ENCODE measurements around the gene ELFN2. TPM values are rescaled to one million over a fixed set of nuclear protein-coding genes. Genes with fewer than 3 reads are reported as not detected.
A peak's percentile ranks its signal among the peaks of the same experiment; 100 is the strongest.
"Not testable (repeated sequence)": the region's sequence is repeated elsewhere in the genome, so short reads cannot be mapped to it uniquely, and the experiment has no call there.

Gene ELFN2
- 0.05 and 0.21 TPM in 2 replicates for total RNA-seq
- 0.09 TPM for polyA plus RNA-seq (2012)

GRCh38 chr22:37427135-37427710 lies at the start of gene ELFN2:
TSS of gene ELFN2 (minus strand) at chr22:37427479. CDS start at chr22:37375534, 51,945 bp downstream.
- no peak for DNase-seq (ENCODE audit: low read depth)

DNA sequence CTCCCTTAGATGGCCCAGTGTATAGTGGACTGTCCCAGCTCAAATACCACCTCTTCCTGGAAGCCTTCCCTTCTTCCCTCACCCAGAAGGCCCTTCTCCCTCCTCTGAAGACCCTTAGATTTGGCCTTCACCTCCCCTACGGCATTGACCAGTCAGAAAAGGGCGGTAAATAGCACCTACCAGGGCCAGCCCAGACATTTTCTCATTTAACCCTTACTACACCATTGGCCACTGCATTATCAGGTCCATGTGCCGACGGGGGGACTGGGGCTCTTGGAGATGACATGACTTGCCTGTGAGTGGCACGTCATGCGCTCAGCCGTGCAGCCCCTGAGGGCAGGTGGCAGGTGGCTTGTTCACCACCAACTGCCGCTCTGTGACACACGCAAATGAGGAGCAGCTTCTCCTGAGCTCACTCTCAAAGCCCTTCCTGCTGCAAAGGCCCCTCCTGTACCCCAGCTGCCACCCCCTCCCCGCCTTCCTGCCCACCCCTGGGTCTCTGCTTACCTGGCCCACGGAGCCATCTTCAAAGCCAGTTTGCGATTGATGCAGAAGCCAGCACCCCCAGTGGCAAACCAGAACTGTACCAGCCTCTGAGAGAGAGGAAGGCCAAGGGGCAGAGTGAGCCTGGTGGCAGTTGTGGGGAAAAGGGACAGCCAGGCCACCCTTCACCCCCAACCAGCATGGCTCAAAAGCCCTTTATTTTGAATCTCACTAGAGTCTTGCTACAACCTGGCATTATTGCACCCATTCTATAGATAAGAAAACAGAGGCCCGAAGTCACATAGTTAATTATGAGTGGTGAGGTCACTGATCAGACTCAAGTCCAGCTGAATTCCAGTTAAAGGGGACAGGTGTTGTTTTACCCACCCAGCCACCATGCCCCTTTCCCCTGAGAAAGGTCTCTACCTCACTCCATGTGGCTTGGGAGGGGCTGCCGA lies 49.4 kb upstream of the ELFN2 start:
- DNase-seq (ENCODE audit: low read depth) = no peak

DNA sequence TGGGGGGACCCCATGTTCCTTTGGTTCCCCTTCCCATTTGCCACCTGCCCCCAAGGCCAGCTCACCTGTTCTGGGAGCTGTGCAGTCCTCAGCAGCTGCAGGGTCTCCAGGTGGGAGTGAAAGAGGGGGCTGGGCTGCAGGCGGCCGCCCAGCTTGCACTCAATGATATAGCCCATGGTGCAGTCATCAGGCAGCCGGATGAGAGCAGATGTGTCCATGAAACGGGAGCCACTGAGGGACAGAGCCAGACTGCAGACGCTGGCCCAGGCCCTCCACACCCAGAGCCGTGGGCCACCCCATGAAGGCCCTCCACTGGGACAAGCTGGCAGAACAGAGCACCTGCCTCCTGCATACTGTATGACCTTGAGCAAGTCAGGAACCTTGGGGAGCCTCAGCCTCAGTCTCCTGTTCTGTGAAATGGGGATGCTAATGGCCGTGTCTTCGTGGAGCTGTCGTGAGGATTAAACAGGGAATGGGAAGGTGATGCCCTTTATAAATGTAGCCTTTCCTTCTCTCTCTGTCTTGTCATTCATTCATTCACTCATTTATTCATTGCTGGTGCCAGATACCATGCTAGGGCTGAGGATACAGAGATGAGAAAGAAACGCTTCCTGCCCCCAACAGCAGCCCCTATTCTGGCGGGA lies 47.3 kb upstream of the ELFN2 start:
- no peak for DNase-seq (ENCODE audit: low read depth)

DNA sequence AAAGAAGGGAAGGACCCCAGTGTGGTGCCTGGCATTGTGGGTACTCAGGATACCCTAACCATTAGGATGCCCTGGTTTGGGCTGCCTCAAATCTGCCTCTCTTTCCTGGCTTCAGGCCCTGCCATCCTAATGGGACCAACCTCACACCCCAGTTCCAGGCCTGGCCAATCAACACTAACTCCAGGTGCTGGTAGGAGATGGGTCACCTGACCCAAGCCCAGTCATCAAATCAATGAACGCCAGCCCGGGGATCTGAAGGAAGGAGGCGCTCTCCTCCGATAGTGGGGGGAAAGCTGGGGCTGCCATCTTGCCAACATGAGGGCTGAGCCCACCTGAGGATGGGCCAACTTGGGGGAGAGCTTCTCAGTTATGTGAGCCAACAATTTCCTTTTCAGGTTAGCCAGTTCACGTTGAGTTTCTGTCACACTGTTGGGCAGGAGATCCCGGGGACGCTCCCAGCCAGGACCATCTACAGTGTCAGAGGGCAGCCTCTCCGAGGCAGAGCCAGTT lies 46.2 kb upstream of the ELFN2 start:
- no peak for DNase-seq (ENCODE audit: low read depth)

DNA sequence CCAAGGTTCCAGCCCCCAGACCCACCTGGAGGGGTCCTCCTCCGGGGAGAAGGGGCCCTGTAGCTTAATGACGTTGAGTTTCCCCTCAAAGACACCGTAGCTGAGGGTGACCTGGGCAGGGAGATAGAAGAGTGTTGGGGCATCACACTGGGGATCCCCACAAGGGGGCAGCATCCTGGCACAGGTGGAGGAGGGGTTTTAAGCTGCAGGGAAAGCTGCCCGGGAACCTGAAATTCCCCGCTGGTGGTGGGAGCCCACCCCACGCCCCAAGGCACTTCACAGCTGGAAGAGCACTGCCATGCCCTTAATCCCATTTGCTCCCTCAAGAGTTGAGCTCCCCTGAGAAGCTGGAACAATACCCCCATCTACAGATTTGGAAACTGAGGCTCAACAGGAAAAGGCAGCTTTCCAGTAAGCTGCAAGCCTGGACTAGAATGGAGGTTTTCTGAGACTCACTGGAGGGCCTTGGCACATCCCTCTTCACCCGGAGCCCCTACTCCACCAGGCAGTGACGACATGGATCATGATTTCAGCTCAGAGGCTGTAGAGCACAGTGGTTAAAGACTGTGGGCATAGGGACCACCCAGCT lies 45.2 kb upstream of the ELFN2 start:
- peak; percentile 38 for DNase-seq (ENCODE audit: low read depth)

DNA sequence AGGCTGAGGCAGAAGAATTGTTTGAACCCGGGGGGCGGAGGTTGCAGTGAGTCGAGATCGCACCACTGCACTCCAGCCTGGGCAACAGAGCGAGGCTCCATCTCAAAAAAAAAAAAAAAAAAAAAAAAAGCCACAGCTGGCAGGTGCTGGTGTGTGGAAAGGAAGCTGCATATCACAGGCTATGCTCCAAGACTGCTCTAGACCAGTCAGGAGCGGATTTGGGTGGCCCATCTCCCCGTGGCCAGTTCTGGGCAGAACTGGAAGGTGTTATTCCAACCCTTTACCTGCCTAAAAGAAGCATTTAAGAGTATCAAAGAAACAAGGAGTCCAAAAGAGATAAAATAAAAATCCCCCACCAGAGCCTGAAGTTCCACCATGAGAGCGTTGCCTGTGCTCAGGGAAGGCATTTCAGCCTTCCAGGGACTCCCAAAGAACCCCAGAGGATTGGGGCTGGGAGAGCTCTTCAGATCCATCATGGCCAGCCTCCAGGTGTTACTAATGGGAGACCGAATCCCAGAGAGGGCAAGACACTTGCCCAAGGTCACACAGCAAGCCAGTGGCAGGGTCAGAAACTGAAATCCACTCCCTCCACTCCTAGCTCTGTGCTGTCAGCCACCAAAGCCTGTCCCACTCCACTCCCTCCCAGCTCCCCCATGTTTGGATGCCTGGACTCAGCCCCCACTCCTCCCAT lies 44.6 kb upstream of the ELFN2 start:
- no peak for DNase-seq (ENCODE audit: low read depth)

DNA sequence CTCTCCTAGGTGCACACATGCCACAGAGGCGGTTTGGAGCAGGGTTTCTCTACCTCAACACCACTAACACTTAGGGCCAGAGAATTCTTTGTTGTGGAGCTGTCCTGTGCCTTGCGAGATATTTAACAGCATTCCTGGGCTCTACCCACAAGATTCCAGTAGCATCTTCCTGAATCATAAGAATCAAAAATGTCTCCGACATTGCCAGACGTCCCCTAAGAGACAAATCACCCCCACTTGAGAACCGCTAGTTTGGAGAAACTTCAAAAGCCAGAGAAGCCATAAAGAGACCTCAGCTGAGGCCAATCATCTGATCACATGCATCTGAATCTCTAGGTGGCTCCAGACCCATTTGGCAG lies 42.8 kb upstream of the ELFN2 start:
- no peak for DNase-seq (ENCODE audit: low read depth)

GRCh38 chr22:37469416-37470086 lies 42.3 kb upstream of the ELFN2 start:
- DNase-seq (ENCODE audit: low read depth) = no peak

- not testable (repeated sequence) for DNase-seq (ENCODE audit: low read depth)
Observed at GRCh38 chr22:37468201-37468695, 41.0 kb upstream of the ELFN2 start.

DNA sequence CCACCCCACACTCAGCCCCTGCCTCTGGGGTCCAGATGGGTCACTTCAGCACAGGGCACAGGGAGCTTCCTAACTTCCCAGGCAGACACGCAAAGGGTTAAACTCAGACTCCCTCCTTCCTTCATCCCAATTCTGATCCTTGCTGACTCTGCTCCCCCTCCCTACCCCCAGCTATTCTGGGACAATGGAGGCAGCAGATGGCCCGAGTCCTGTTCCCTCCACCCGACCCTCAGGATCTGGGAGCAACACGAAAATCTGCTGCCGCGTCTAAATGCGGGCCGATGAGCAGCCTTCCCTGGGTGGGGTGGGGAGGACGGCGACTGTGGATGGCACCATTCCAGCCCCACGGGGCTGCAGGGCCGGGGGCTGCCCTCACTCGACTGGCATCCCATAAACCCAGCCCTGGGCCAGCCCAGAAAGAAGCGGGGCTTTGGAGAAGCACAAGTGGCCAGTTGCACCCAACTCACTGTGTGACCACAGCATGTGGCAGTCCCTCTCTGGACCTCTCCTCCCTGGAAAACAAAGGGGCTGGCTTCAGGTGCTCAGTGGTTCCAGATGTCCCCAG lies 40.2 kb upstream of the ELFN2 start:
- no peak for DNase-seq (ENCODE audit: low read depth)

GRCh38 chr22:37464181-37464580 lies 36.9 kb upstream of the ELFN2 start:
- DNase-seq (ENCODE audit: low read depth) = peak; percentile 30

GRCh38 chr22:37462983-37463382 lies 35.7 kb upstream of the ELFN2 start:
- DNase-seq (ENCODE audit: low read depth) = peak; percentile 70

DNA sequence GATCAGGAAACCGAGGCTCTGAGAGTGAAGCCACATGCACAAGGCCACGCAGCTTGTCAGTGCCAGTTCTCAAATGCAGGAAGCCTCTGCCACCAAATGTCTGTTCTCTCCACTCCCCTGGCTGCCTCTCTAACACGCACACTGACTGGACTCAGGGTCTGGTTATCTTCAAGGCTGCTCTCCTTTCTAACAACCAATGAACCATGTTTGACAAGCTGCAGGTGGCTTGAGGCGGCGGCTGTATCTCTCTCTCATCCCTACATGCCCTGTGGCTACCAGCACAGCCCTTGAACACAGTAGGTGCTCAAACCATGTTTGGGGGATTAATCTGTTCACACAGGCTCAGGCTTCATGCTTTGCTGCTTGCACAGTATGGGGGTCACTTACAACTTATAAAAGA lies 35.2 kb upstream of the ELFN2 start:
- DNase-seq (ENCODE audit: low read depth) = no peak

- DNase-seq (ENCODE audit: low read depth) = no peak
Observed at GRCh38 chr22:37461961-37462360, 34.7 kb upstream of the ELFN2 start.

- no peak for DNase-seq (ENCODE audit: low read depth)
Observed at GRCh38 chr22:37460684-37461083, 33.4 kb upstream of the ELFN2 start.

DNA sequence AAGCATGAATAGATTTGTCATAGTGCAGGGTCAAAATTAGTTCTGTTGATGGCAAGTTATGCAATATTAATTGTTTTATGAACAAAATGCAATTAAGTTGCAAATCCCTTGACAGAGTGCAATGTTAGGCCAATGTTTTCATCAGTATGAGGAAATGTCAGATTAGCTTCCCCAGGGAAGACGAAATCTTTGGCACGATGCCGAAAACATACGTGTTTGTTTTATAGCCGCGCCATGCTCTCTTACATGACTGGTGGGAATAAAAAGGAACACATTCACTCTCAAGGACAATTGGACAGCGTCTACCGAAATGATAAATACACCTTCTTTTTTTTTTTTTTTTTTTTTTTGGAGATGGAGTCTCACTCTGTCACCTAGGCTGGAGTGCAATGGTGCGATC lies 31.9 kb upstream of the ELFN2 start:
- no peak for DNase-seq (ENCODE audit: low read depth)

DNA sequence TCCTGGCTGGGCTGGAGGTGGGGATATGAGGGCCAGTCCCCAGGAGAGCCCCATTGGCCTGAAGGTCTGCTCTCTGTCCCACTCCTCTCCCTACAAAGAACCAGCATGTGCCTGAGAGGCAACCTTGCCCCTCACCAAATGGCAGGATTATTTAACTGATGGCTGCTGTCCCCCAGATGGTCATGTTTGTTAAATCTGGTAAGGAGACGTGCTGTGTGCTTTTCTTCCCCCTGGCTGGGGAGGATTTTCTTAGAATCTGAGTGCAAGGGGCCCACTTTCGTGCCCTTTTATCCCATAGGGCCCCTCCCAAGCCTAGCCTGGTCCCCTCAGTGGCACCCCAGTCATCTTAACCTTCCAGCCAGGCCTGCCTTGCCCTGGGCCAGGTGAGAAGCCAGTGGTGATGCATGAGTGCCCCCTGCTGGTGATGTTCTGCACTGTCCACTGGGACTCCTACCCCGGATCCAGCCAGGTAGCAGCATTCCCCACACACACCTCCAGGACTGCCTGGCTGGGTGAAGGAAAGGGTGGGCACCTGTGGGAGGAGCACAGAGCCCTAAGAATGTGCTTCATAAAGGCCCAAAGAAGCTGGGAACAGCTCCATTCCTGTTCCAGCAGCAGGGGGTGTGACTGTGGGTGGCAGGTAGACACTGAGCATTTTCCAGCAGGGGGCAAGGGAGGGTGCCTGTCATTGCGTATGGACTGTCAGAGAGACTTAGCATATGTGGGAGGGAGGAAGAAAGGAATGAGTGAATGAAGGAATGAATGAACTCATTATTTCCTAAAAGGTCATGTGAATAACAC lies 30.0 kb upstream of the ELFN2 start:
- peak; percentile 59 for DNase-seq (ENCODE audit: low read depth)

DNA sequence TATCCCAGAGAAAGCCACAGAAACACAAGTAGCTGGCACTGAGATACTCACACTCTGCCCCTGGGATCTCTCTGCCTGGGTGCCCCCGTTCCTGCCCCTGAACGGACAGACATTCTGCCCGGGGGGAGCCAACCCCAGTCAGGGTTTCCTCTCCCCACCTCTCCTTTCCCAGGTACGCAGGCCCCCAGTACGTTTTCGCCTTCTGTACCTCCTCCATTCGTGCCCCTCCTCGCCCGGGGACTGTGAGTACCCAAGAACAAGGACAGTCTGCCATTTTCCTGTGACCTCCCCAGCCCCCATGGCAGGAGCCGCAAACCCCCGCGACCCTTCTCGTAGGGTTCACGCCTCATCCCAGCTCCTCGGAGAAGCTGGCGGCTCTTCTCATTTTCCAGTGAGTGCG lies 29.1 kb upstream of the ELFN2 start:
- DNase-seq (ENCODE audit: low read depth) = no peak

DNA sequence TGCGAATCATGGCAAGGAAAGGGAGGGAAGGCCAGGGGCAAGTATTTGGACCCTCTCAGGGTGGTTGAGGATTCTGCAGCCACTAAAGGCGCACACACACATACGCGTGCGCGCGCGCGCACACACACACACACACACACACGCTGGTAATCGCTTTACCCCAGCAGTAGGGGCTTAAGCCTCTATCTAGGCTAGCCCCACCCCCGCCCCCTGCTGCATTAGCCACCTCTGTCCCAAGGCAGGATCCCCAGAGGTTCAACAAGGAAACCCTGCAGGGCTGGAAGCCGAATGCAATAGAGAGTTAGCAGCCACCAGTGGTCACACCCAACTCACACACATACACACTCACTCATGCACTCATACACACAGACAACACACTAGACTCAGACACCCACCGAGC lies 28.6 kb upstream of the ELFN2 start:
- DNase-seq (ENCODE audit: low read depth) = no peak

All from myocyte (in vitro differentiated cells).